Heart right ventricle (tissue), 16 donors: ENCODE measurements around the gene DHRSX. TPM values are rescaled to one million over a fixed set of nuclear protein-coding genes. Genes with fewer than 3 reads are reported as not detected.

Source experiments
- ATAC-seq, 8 donors: fragments of 200-7000 bp; cut with Tn5 transposase; one replicate each; pipeline ENCODE4 v1.9.1; 2020; ENCODE audit warnings: mild to moderate bottlenecking in 8 of 8, moderate library complexity in 8 of 8, moderate number of reproducible peaks in 1 of 8
- DNase-seq, 2 donors: peaks; one replicate each; pipeline ENCODE4 v3.0.0-alpha.2; 2020
- H3K27ac ChIP-seq, 10 donors: fragments of 200-600 bp; sonication (generic) in 2 of 10; one replicate each; pipeline versions ENCODE4 v1.5.0 to v1.8.0; 2020 to 2022; ENCODE audit warnings: mild to moderate bottlenecking in 3 of 10
- H3K27me3 ChIP-seq, 7 donors: fragments of 200-600 bp; one replicate each; pipeline ENCODE4 v1.8.0; 2021 to 2022; ENCODE audit warnings: mild to moderate bottlenecking in 2 of 7
- H3K36me3 ChIP-seq, 9 donors: fragments of 200-600 bp; sonication (generic) in 1 of 9; one replicate each; pipeline versions ENCODE4 v1.5.0 to v1.8.0; 2020 to 2022; ENCODE audit warnings: mild to moderate bottlenecking in 2 of 9
- H3K4me1 ChIP-seq, 9 donors: fragments of 200-600 bp; sonication (generic) in 1 of 9; one replicate each; pipeline versions ENCODE4 v1.5.0 to v1.8.0; 2020 to 2022; ENCODE audit warnings: mild to moderate bottlenecking in 4 of 9
- H3K4me3 ChIP-seq, 10 donors: fragments of 200-600 bp; sonication (generic) in 2 of 10; one replicate each; pipeline versions ENCODE4 v1.5.0 to v1.8.0; 2020 to 2022; ENCODE audit warnings: mild to moderate bottlenecking in 7 of 10, moderate library complexity in 2 of 10
- H3K9me3 ChIP-seq, 11 donors: fragments of 200-600 bp in 10 of 11; sonication (generic) in 2 of 11; one replicate each; pipeline versions ENCODE4 v1.5.0 to v1.8.0; 2013 to 2022; ENCODE audit warnings: mild to moderate bottlenecking in 2 of 11, control low read depth in 1 of 11, moderate library complexity in 1 of 11
- WGBS, 2 donors: extraction: QIAGEN DNeasy Blood & Tissue Kit; methylation state at CpG; one replicate each; pipeline ENCODE4 v1.1.7; 2013; ENCODE audit warnings: inconsistent platforms in 1 of 2; 5-methylcytosine and 5-hydroxymethylcytosine counted together
- intact Hi-C, 10 donors: fragments of 100-400 bp; cut with DNase I; formaldehyde crosslinking; loops; one replicate each; pipeline versions ENCODE4 v1.11.1 to v1.14.2; 2022
- polyA plus RNA-seq, 2 donors: library from polyadenylated mRNA; stranded (reverse); fragments of 200-250 nt; gene quantifications; one replicate each; pipeline ENCODE4 v1.2.3, GENCODE V29; 2013
- total RNA-seq, 10 donors: library from RNA; stranded (reverse); fragmentation: NEBNext Ultra II Directional in 3 of 10; extraction: Animal tissue kit (Norgen Biotek cat#: 25700) in 3 of 10; gene quantifications; one replicate each; pipeline versions ENCODE4 v1.2.1 to v1.2.4, GENCODE V29; 2021 to 2023
- TF ChIP-seq, protein P1 (sequence below), 9 donors: fragments of 200-600 bp; sonication (generic) in 2 of 9; IDR thresholded peaks; one replicate each; pipeline versions ENCODE4 v1.5.0 to v1.8.0; 2021 to 2022; ENCODE audit warnings: antibody characterized with exemption in 9 of 9, mild to moderate bottlenecking in 5 of 9, moderate library complexity in 1 of 9
- donor health status: Arrhythmogenic right ventricular cardiomyopathy.
- donor health status: ischemic (EF 13 %, LVEDD 7.1; RV severe dilation, severe dysfunction).
- donor health status: healthy with polysubstance abuse.
- donor health status: DM: no; HTN: yes; CAD: no.
- donor health status: DM: no; HTN: no; CAD: no.
- donor health status: ischemic (EF 25% LVEDD 6.9; RV normal size, moderate dysfunction).
- donor health status: ischemic (EF 25% LVEDD 5.7; RV mildly dilated, moderate dysfunction).
- donor health status: healthy.
- donor health status: DM: yes; HTN: yes; CAD: no.
- donor health status: Ischemic cardiomyopathy.
- donor health status: ischemic (EF 35%, LVEDD 5.7; RV mildly dilated, moderate dysfunction).
- donor health status: nonischemic (EF 11% LVEDD 7.7; RV severe dilation, severe dysfunction).
- donor health status: DM: yes; HTN: yes; CAD: no.
- donor health status: PGD.
- donor health status: ischemic (EF 29% LVEDD 5.4; RV normal size, mild dysfunction).
- donor health status: nonischemic (EF 23%, LVEDD 6.1; RV moderate dilation, normal function).

The DHRSX gene
- total and polyA plus RNA-seq, 12 donors = 13.8 to 35.9 (median 26.2) TPM

DNA sequence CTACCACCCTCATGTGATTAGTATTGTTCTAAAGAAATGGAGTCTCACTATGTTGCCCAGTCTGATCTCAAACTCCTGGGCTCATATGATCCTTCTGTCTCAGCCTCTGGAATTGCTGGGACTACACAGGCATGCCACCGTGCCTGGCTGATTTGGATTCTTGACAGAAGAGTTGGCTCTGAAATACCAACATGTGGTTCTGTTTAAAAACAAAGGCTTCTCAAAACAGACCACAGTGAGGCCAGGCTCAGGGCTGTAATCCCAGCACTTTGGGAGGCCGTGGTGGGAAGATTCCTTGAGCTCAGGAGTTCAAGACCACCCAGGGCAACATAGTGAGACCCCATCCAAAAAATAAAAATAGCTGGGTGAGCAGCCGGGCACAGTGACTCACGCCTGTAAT is 126.7 kb downstream of the DHRSX start:
- WGBS, 2 donors = 61 to 73% methylated on average over 4 of the region's 4 CpGs
- peaks cover 0 to 11% (median 0%) of the 10 kb centered on the region in 9 donors for H3K4me1 ChIP-seq
- H3K4me3 ChIP-seq = no peak overlapping the region
- no peaks in the 10 kb centered on the region for H3K9me3 ChIP-seq
- ATAC-seq (no peak), DNase-seq (no peak)
- TF ChIP-seq, protein P1, sequence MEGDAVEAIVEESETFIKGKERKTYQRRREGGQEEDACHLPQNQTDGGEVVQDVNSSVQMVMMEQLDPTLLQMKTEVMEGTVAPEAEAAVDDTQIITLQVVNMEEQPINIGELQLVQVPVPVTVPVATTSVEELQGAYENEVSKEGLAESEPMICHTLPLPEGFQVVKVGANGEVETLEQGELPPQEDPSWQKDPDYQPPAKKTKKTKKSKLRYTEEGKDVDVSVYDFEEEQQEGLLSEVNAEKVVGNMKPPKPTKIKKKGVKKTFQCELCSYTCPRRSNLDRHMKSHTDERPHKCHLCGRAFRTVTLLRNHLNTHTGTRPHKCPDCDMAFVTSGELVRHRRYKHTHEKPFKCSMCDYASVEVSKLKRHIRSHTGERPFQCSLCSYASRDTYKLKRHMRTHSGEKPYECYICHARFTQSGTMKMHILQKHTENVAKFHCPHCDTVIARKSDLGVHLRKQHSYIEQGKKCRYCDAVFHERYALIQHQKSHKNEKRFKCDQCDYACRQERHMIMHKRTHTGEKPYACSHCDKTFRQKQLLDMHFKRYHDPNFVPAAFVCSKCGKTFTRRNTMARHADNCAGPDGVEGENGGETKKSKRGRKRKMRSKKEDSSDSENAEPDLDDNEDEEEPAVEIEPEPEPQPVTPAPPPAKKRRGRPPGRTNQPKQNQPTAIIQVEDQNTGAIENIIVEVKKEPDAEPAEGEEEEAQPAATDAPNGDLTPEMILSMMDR (IDR thresholded peaks at IDR 0.05) = no peak
- H3K27ac ChIP-seq = no peak overlapping the region
- intact Hi-C loops = no loop called here
- no peaks in the 10 kb centered on the region for H3K27me3 ChIP-seq
- peaks cover 0 to 8% (median 0%) of the 10 kb centered on the region in 9 donors for H3K36me3 ChIP-seq

DNA sequence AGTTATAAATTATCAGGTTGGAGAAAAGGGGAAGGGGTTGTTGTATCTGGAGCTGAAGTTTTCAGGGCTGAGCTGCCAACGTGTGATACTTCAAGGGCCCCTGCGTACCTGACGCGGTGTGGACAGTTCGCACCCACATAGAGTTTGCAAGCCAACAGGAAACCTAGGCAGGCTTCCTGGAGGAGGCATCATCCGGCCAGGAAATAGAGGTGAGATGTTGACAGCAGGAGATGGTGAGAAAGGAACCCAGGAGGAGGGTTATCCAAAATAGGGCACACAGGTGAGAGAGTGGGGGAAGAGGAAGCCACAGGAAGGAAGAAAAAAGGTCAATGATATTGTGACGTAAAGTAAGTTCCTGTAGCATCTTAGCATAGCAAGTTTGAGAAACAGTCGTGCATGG is 127.2 kb downstream of the DHRSX start:
- peaks cover 0 to 8% (median 0%) of the 10 kb centered on the region in 9 donors for H3K36me3 ChIP-seq
- intact Hi-C loops = no loop called here
- 89 to 90% methylated on average over 8 of the region's 8 CpGs for WGBS, 2 donors

GRCh38 chrX:2371026-2371711 is 129.6 kb downstream of the DHRSX start:
- Histone ChIP-seq H3K27ac (no peak overlapping the region), H3K4me3 (peak overlapping the region in 1 of 10 donors; percentile 10), H3K9me3 (no peaks in the 10 kb centered on the region), H3K36me3 (peaks cover 0 to 8% (median 0%) of the 10 kb centered on the region in 9 donors), H3K4me1 (peaks cover 0 to 4% (median 0%) of the 10 kb centered on the region in 9 donors), H3K27me3 (no peaks in the 10 kb centered on the region)
- ATAC-seq = peak in 7 of 8 donors; percentile 49 to 81 (median 71)
- WGBS, 2 donors = 77% methylated on average over 20 of the region's 20 CpGs
- intact Hi-C loops = no loop called here
- TF ChIP-seq, protein P1 (IDR thresholded peaks at IDR 0.05) = no peak
- DNase-seq = no peak

More for the DNA sequence above, 127.2 kb downstream of the DHRSX start:
- TF ChIP-seq, protein P1 (IDR thresholded peaks at IDR 0.05) = no peak
- Histone ChIP-seq H3K27me3 (no peaks in the 10 kb centered on the region), H3K27ac (no peak overlapping the region), H3K4me1 (peaks cover 0 to 11% (median 0%) of the 10 kb centered on the region in 9 donors), H3K9me3 (no peaks in the 10 kb centered on the region), H3K4me3 (no peak overlapping the region)
- DNase-seq (no peak), ATAC-seq (no peak)

GRCh38 chrX:2370456-2370855 is 130.3 kb downstream of the DHRSX start:
- ATAC-seq (no peak), DNase-seq (no peak)
- no peaks in the 10 kb centered on the region for H3K27me3 ChIP-seq
- intact Hi-C loops = no loop called here
- WGBS, 2 donors = 92 to 93% methylated on average over 8 of the region's 8 CpGs
- H3K36me3 ChIP-seq = peaks cover 0 to 8% (median 0%) of the 10 kb centered on the region in 9 donors
- TF ChIP-seq, protein P1 (IDR thresholded peaks at IDR 0.05) = no peak
- no peak overlapping the region for H3K27ac ChIP-seq
- H3K4me3 ChIP-seq = peak overlapping the region in 1 of 10 donors; percentile 10
- peaks cover 0 to 4% (median 0%) of the 10 kb centered on the region in 9 donors for H3K4me1 ChIP-seq
- H3K9me3 ChIP-seq = no peaks in the 10 kb centered on the region
